Prostate gland (tissue), 2 donors: Measurements from ENCODE around the gene GTF2A1L. TPM values are rescaled to one million over a fixed set of nuclear protein-coding genes. Genes with fewer than 3 reads are reported as not detected.
"Not testable (repeated sequence)": the region's sequence is repeated elsewhere in the genome, so short reads cannot be mapped to it uniquely, and the experiment has no call there.

ENCODE experiments used
- DNase-seq: peaks from one replicate; pipeline ENCODE4 v3.0.0-alpha.2; 2019; ENCODE audit warnings: low spot score
- H3K27ac ChIP-seq, 2 donors: fragments of 200-600 bp; sonication (generic); 2 replicates each; pipeline ENCODE4 v1.5.1; 2017 to 2019
- H3K27me3 ChIP-seq: fragments of 200-600 bp; sonication (generic); replicated peaks from 2 replicates; pipeline ENCODE4 v1.5.1; 2019; ENCODE audit not compliant: insufficient read depth
- H3K36me3 ChIP-seq, 2 donors: fragments of 200-600 bp; sonication (generic); 1 replicate in 1 of 2; 2 replicates in 1 of 2; pipeline versions ENCODE4 v1.5.1 to v1.8.1; 2017 to 2019
- H3K4me1 ChIP-seq: fragments of 200-600 bp; sonication (generic); replicated peaks from 2 replicates; pipeline ENCODE4 v1.5.1; 2019
- H3K4me3 ChIP-seq, 2 donors: fragments of 200-600 bp; sonication (generic); 2 replicates each; pipeline ENCODE4 v1.5.1; 2017 to 2019
- H3K9me3 ChIP-seq: fragments of 200-600 bp; sonication (generic); 2 replicates; pipeline ENCODE4 v1.5.1; 2017
- POLR2A ChIP-seq: fragments of 450-650 bp; IDR thresholded peaks from one replicate; pipeline ENCODE4 v1.6.1; 2016; ENCODE audit warnings: antibody characterized with exemption, mild to moderate bottlenecking
- POLR2AphosphoS5 ChIP-seq: sonication (generic); formaldehyde crosslinking; IDR thresholded peaks from one replicate; pipeline ENCODE4 v1.6.1; 2017; ENCODE audit warnings: antibody characterized with exemption
- WGBS: methylation state at CpG from one replicate; pipeline ENCODE4 v1.1.5; 2018; 5-methylcytosine and 5-hydroxymethylcytosine counted together
- intact Hi-C: fragments of 100-400 bp; cut with DNase I; formaldehyde crosslinking; loops from one replicate; pipeline ENCODE4 v1.14.2; 2022
- total RNA-seq, 2 donors: library from RNA; depleted of rRNA; stranded (reverse); fragments of >200 nt; gene quantifications; one replicate each; pipeline ENCODE4 v1.1.0, GENCODE V29; 2016
- TF ChIP-seq, protein P1 (sequence below), 4 experiments: fragments of 200-600 bp in 2 of 4; fragments of 450-650 bp in 2 of 4; sonication (generic) in 2 of 4; IDR thresholded peaks; 1 replicate in 3 of 4; 2 replicates in 1 of 4; pipeline ENCODE4 v1.5.1; 2016 to 2019; ENCODE audit warnings: antibody characterized with exemption in 4 of 4, mild to moderate bottlenecking in 2 of 4, moderate library complexity in 2 of 4

The GTF2A1L gene
- total RNA-seq, 2 donors from 2014 or later, result 0.68 to 3.6 TPM

DNA sequence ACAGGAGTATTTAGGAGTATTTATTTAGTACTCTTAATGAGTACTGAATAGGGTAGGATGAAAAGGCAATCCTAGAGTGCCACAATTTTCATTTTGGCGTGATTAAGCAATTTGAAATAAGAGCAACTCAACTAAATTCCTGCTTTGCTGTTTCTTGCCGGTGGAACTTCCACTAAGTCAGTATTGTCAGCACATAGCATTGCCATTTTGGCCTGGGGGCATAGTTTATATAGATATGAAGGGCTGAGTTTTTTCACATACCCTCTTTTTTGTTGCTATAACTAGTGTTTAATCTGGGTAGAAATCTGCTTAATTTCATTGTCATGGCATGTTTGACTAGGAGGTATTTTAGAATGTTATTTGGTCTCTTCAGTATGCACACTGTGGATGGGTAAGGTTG is 1.9 kb downstream of the GTF2A1L start:
- WGBS, result 78% methylated on average over 2 of the region's 2 CpGs
- intact Hi-C loops, result no loop called here
- H3K27me3 ChIP-seq, result no peaks in the 10 kb centered on the region
- TF ChIP-seq POLR2A, result no peak
- TF ChIP-seq, protein P1, sequence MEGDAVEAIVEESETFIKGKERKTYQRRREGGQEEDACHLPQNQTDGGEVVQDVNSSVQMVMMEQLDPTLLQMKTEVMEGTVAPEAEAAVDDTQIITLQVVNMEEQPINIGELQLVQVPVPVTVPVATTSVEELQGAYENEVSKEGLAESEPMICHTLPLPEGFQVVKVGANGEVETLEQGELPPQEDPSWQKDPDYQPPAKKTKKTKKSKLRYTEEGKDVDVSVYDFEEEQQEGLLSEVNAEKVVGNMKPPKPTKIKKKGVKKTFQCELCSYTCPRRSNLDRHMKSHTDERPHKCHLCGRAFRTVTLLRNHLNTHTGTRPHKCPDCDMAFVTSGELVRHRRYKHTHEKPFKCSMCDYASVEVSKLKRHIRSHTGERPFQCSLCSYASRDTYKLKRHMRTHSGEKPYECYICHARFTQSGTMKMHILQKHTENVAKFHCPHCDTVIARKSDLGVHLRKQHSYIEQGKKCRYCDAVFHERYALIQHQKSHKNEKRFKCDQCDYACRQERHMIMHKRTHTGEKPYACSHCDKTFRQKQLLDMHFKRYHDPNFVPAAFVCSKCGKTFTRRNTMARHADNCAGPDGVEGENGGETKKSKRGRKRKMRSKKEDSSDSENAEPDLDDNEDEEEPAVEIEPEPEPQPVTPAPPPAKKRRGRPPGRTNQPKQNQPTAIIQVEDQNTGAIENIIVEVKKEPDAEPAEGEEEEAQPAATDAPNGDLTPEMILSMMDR (IDR thresholded peaks at IDR 0.05), result no peak
- TF ChIP-seq POLR2AphosphoS5, result no peak
- no peak overlapping the region for H3K27ac ChIP-seq
- no peak overlapping the region for H3K4me3 ChIP-seq
- no peak for DNase-seq
- H3K9me3 ChIP-seq, result no peaks in the 10 kb centered on the region
- no peaks in the 10 kb centered on the region for H3K4me1 ChIP-seq
- H3K36me3 ChIP-seq, result no peaks in the 10 kb centered on the region

DNA sequence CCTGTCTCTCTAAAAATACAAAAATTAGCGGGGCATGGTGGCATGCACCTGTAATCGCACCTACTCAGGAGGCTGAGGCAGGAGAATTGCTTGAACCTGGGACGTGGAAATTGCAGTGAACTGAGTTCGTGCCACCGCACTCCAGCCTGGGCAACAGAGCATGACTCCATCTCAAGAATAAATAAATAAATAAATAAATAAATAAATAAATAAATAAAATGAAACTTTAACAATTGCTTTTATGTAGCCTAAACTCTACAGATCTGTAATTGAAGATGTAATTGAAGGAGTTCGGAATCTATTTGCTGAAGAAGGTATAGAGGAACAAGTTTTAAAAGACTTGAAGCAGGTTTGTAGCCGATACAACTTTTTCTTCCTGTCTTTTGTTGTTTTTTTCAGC is 2.9 kb downstream of the GTF2A1L start:
- TF ChIP-seq POLR2A, result no peak
- TF ChIP-seq, protein P1 (IDR thresholded peaks at IDR 0.05), result no peak
- TF ChIP-seq POLR2AphosphoS5, result no peak
- no peaks in the 10 kb centered on the region for H3K36me3 ChIP-seq
- H3K4me3 ChIP-seq, result no peak overlapping the region
- no peaks in the 10 kb centered on the region for H3K9me3 ChIP-seq
- DNase-seq, result no peak
- no peaks in the 10 kb centered on the region for H3K4me1 ChIP-seq
- intact Hi-C loops, result no loop called here
- H3K27ac ChIP-seq, result no peak overlapping the region
- H3K27me3 ChIP-seq, result no peaks in the 10 kb centered on the region
- 99% methylated on average over 7 of the region's 7 CpGs for WGBS

DNA sequence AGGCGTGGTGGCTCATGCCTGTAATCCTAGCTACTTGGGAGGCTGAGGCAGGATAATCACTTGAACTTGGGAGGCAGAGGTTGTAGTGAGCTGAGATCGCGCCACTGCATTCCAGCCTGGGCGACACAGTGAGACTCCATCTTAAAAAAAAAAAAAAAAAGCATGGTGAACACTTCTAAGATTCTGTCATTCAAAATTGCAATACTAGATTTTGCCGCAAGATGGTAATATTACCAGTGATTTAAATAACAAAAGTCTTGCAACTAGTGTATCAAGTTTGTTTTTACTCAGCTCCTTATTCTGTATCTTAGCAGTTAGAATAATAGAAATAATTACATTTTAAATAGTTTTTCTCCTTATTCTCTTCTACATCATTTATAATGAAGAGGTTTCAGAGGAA is 5.0 kb downstream of the GTF2A1L start:
- DNase-seq, H3K27ac ChIP-seq, H3K27me3 ChIP-seq, H3K36me3 ChIP-seq, intact Hi-C loops, H3K4me3 ChIP-seq, H3K4me1 ChIP-seq, H3K9me3 ChIP-seq: not testable (repeated sequence)
- WGBS, result 90% methylated on average over 5 of the region's 5 CpGs

DNA sequence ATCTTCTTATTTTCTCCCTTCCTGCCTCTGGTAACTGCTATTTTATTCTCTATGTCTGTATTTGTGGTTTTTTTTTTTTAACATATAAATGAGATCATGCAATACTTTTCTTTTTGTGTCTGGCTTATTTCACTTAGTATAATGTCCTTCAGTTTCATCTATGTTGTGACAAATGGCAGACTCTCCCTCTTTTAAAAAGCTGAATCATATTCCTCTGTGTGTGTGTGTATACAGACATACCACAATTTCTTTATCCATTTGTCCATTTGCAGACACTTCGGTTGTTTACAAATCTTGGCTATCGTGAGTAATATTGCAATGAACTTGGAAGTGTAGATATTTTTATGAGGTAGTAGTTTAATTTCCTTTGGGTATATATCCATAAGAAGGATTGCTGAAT is 7.0 kb downstream of the GTF2A1L start:
- no peaks in the 10 kb centered on the region for H3K36me3 ChIP-seq
- no peak overlapping the region for H3K4me3 ChIP-seq
- intact Hi-C loops, result no loop called here
- DNase-seq, result no peak
- no peaks in the 10 kb centered on the region for H3K27me3 ChIP-seq
- WGBS, result 88% methylated on average over 2 of the region's 2 CpGs
- no peaks in the 10 kb centered on the region for H3K4me1 ChIP-seq
- H3K9me3 ChIP-seq, result no peaks in the 10 kb centered on the region
- no peak overlapping the region for H3K27ac ChIP-seq
- TF ChIP-seq POLR2A, result no peak
- TF ChIP-seq, protein P1 (IDR thresholded peaks at IDR 0.05), result no peak
- no peak for TF ChIP-seq POLR2AphosphoS5

DNA sequence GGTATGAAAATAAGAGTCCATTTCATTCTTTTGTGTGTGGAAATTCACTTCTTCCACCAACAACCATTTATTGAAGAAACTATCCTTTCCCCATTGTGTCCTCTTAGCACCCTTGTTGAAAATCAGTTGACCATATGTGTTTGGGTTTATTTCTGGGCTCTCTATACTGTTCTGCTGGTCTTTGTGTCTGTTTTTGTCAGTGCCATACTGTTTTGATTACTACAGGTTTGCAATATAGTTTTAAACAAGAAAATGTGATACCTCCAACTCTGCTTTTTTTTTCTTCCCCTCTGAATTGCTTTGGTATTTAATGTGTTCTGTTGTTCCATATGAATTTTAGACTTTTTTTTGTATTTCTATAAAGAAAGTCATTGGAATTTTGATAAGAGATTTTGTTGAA is 8.4 kb downstream of the GTF2A1L start:
- Histone ChIP-seq H3K27ac (no peak overlapping the region), H3K27me3 (no peaks in the 10 kb centered on the region), H3K9me3 (no peaks in the 10 kb centered on the region), H3K36me3 (no peaks in the 10 kb centered on the region), H3K4me3 (no peak overlapping the region), H3K4me1 (no peaks in the 10 kb centered on the region)
- intact Hi-C loops, result no loop called here
- DNase-seq, result no peak
- TF ChIP-seq, protein P1 (IDR thresholded peaks at IDR 0.05), result no peak
- no peak for TF ChIP-seq POLR2A
- no peak for TF ChIP-seq POLR2AphosphoS5

DNA sequence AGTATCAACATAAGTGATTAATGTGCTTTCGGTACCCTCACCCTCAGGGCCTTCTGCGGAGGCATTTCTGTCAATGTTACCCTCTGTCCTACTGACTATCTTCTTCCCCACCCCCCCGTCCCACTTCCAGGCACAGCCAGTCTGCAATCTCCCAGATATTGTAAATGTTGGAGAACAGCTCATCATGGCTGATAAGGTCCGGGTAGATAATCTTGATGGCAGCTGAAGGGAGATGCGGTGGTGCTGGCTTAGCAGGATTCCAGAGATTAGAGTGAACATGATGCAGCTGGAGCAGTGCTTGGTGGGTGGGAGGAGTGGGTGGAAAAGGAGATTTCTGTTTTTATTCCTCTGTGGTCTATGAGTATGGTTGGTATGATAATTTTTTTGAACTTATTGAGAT is 15.5 kb downstream of the GTF2A1L start:
- no peak for DNase-seq
- WGBS, result 61% methylated on average over 5 of the region's 5 CpGs
- no peaks in the 10 kb centered on the region for H3K36me3 ChIP-seq
- intact Hi-C loops, result no loop called here
- H3K4me1 ChIP-seq, result no peaks in the 10 kb centered on the region
- H3K9me3 ChIP-seq, result no peaks in the 10 kb centered on the region
- H3K27ac ChIP-seq, result no peak overlapping the region
- no peak for TF ChIP-seq POLR2AphosphoS5
- TF ChIP-seq POLR2A, result no peak
- TF ChIP-seq, protein P1 (IDR thresholded peaks at IDR 0.05), result no peak
- H3K27me3 ChIP-seq, result no peaks in the 10 kb centered on the region
- H3K4me3 ChIP-seq, result no peak overlapping the region
